ENCODE data around the gene MYOF. TPM values are rescaled to one million over a fixed set of nuclear protein-coding genes. Genes with fewer than 3 reads are reported as not detected.

Gene MYOF
- total RNA-seq, 5 donors from 2014 or later (not counting 1 experiment from before 2014, with no cell fraction given): 0.65 to 1.1 (median 0.86) TPM

- 95% methylated on average over 5 of the region's 7 CpGs for WGBS (ENCODE audit: insufficient coverage)
- Mint-ChIP-seq H3K27ac (no peak overlapping the region), H3K4me3 (no peak overlapping the region), H3K9me3 (no peaks in the 10 kb centered on the region), H3K36me3 (no peaks in the 10 kb centered on the region), H3K4me1 (no peaks in the 10 kb centered on the region), H3K27me3 (peaks cover 3 to 5% of the 10 kb centered on the region in 2 donors)
- Histone ChIP-seq H3K9me3 (no peaks in the 10 kb centered on the region), H3K4me3 (ENCODE audit: control insufficient read depth in 1 of 2, extremely low read depth in 1 of 2, low read length in 1 of 2) (no peak overlapping the region), H3K36me3 (ENCODE audit: control insufficient read depth in 2 of 2, extremely low read depth in 1 of 2, insufficient read depth in 1 of 2, low read length in 1 of 2) (no peaks in the 10 kb centered on the region), H3K27ac (ENCODE audit: low read length) (no peak overlapping the region), H3K27me3 (replicated peaks in 1 of 2; ENCODE audit: control insufficient read depth in 2 of 2, extremely low read depth in 1 of 2, insufficient read depth in 2 of 2, low read length in 1 of 2) (peaks cover 2 to 3% of the 10 kb centered on the region in 2 experiments), H3K4me1 (ENCODE audit: control insufficient read depth in 1 of 2, extremely low read depth in 1 of 2, insufficient read depth in 2 of 2, low read length in 2 of 2) (no peaks in the 10 kb centered on the region)
- ChIA-PET POLR2A (no interaction called here), CTCF (interaction anchor here (0.6 to 1.0 kb wide), 4 partner anchors 12 to 926 kb away, joined by 3 read pairs; no protein-coding TSS in a partner anchor)
- DNase-seq (no peak), ATAC-seq (replicated peaks in 1 of 4) (no peak)
These were observed 144.8 kb downstream of the MYOF start for GRCh38 chr10:93337309-93337721.

GRCh38 chr10:93336678-93337077 is 145.5 kb downstream of the MYOF start:
- Histone ChIP-seq H3K4me3 (ENCODE audit: control insufficient read depth in 1 of 2, extremely low read depth in 1 of 2, low read length in 1 of 2) (no peak overlapping the region), H3K9me3 (no peaks in the 10 kb centered on the region), H3K36me3 (ENCODE audit: control insufficient read depth in 2 of 2, extremely low read depth in 1 of 2, insufficient read depth in 1 of 2, low read length in 1 of 2) (no peaks in the 10 kb centered on the region), H3K27ac (ENCODE audit: low read length) (no peak overlapping the region), H3K27me3 (replicated peaks in 1 of 2; ENCODE audit: control insufficient read depth in 2 of 2, extremely low read depth in 1 of 2, insufficient read depth in 2 of 2, low read length in 1 of 2) (peaks cover 2 to 3% of the 10 kb centered on the region in 2 experiments), H3K4me1 (ENCODE audit: control insufficient read depth in 1 of 2, extremely low read depth in 1 of 2, insufficient read depth in 2 of 2, low read length in 2 of 2) (no peaks in the 10 kb centered on the region)
- no peak overlapping the region for H3K27ac Mint-ChIP-seq
- no peak overlapping the region for H3K4me3 Mint-ChIP-seq
- no peak for ATAC-seq (replicated peaks in 1 of 4)
- no peaks in the 10 kb centered on the region for H3K36me3 Mint-ChIP-seq
- CTCF ChIA-PET: interaction anchor here in 1 of 2 donors (1.0 kb wide), 1 partner anchor 21 kb away, joined by 3 read pairs; no protein-coding TSS in a partner anchor
- H3K4me1 Mint-ChIP-seq: no peaks in the 10 kb centered on the region
- peaks cover 3 to 5% of the 10 kb centered on the region in 2 donors for H3K27me3 Mint-ChIP-seq
- 100% methylated on average over 1 of the region's 1 CpG for WGBS (ENCODE audit: insufficient coverage)
- no peak for DNase-seq
- POLR2A ChIA-PET: interaction anchor here (0.6 to 0.7 kb wide), 2 partner anchors 15 to 266 kb away, joined by 5 to 8 read pairs; no protein-coding TSS in a partner anchor
- H3K9me3 Mint-ChIP-seq: no peaks in the 10 kb centered on the region

- no peak overlapping the region for H3K4me3 ChIP-seq (ENCODE audit: control insufficient read depth in 1 of 2, extremely low read depth in 1 of 2, low read length in 1 of 2)
- H3K27me3 ChIP-seq (replicated peaks in 1 of 2; ENCODE audit: control insufficient read depth in 2 of 2, extremely low read depth in 1 of 2, insufficient read depth in 2 of 2, low read length in 1 of 2): peaks cover 2 to 7% of the 10 kb centered on the region in 2 experiments
- H3K9me3 ChIP-seq: no peaks in the 10 kb centered on the region
- DNase-seq (no peak), ATAC-seq (replicated peaks in 1 of 4) (no peak)
- peaks cover 3 to 5% of the 10 kb centered on the region in 2 donors for H3K27me3 Mint-ChIP-seq
- H3K27ac ChIP-seq (ENCODE audit: low read length): no peak overlapping the region
- H3K9me3 Mint-ChIP-seq: no peaks in the 10 kb centered on the region
- WGBS (ENCODE audit: insufficient coverage): 97% methylated on average over 5 of the region's 6 CpGs
- H3K4me1 Mint-ChIP-seq: no peaks in the 10 kb centered on the region
- no peak overlapping the region for H3K4me3 Mint-ChIP-seq
- H3K36me3 Mint-ChIP-seq: no peaks in the 10 kb centered on the region
- no peaks in the 10 kb centered on the region for H3K36me3 ChIP-seq (ENCODE audit: control insufficient read depth in 2 of 2, extremely low read depth in 1 of 2, insufficient read depth in 1 of 2, low read length in 1 of 2)
- ChIA-PET POLR2A (no interaction called here), CTCF (no interaction called here)
- H3K27ac Mint-ChIP-seq: no peak overlapping the region
- no peaks in the 10 kb centered on the region for H3K4me1 ChIP-seq (ENCODE audit: control insufficient read depth in 1 of 2, extremely low read depth in 1 of 2, insufficient read depth in 2 of 2, low read length in 2 of 2)
These were observed 146.0 kb downstream of the MYOF start for GRCh38 chr10:93336110-93336509.

- Mint-ChIP-seq H3K9me3 (no peaks in the 10 kb centered on the region), H3K36me3 (no peaks in the 10 kb centered on the region), H3K4me1 (no peaks in the 10 kb centered on the region), H3K4me3 (no peak overlapping the region), H3K27ac (no peak overlapping the region), H3K27me3 (peaks cover 3 to 4% of the 10 kb centered on the region in 2 donors)
- Histone ChIP-seq H3K9me3 (no peaks in the 10 kb centered on the region), H3K4me1 (ENCODE audit: control insufficient read depth in 1 of 2, extremely low read depth in 1 of 2, insufficient read depth in 2 of 2, low read length in 2 of 2) (no peaks in the 10 kb centered on the region), H3K27ac (ENCODE audit: low read length) (no peak overlapping the region), H3K36me3 (ENCODE audit: control insufficient read depth in 2 of 2, extremely low read depth in 1 of 2, insufficient read depth in 1 of 2, low read length in 1 of 2) (no peaks in the 10 kb centered on the region), H3K27me3 (replicated peaks in 1 of 2; ENCODE audit: control insufficient read depth in 2 of 2, extremely low read depth in 1 of 2, insufficient read depth in 2 of 2, low read length in 1 of 2) (peaks cover 2 to 8% of the 10 kb centered on the region in 2 experiments), H3K4me3 (ENCODE audit: control insufficient read depth in 1 of 2, extremely low read depth in 1 of 2, low read length in 1 of 2) (no peak overlapping the region)
- DNase-seq: no peak
- WGBS (ENCODE audit: insufficient coverage): 82% methylated on average over 8 of the region's 9 CpGs
- ChIA-PET POLR2A (interaction anchor here in 1 of 2 donors (0.6 kb wide), 1 partner anchor 137 kb away, joined by 10 read pairs; no protein-coding TSS in a partner anchor), CTCF (no interaction called here)
- no peak for ATAC-seq (replicated peaks in 1 of 4)
These were observed 147.2 kb downstream of the MYOF start for GRCh38 chr10:93334901-93335327.

- Histone ChIP-seq H3K4me3 (ENCODE audit: control insufficient read depth in 1 of 2, extremely low read depth in 1 of 2, low read length in 1 of 2) (no peak overlapping the region), H3K4me1 (ENCODE audit: control insufficient read depth in 1 of 2, extremely low read depth in 1 of 2, insufficient read depth in 2 of 2, low read length in 2 of 2) (no peaks in the 10 kb centered on the region), H3K36me3 (ENCODE audit: control insufficient read depth in 2 of 2, extremely low read depth in 1 of 2, insufficient read depth in 1 of 2, low read length in 1 of 2) (no peaks in the 10 kb centered on the region), H3K9me3 (no peaks in the 10 kb centered on the region), H3K27me3 (replicated peaks in 1 of 2; ENCODE audit: control insufficient read depth in 2 of 2, extremely low read depth in 1 of 2, insufficient read depth in 2 of 2, low read length in 1 of 2) (peaks cover 2 to 11% of the 10 kb centered on the region in 2 experiments), H3K27ac (ENCODE audit: low read length) (no peak overlapping the region)
- Mint-ChIP-seq H3K4me3 (no peak overlapping the region), H3K36me3 (no peaks in the 10 kb centered on the region), H3K27ac (no peak overlapping the region), H3K27me3 (peaks cover 3 to 4% of the 10 kb centered on the region in 2 donors), H3K4me1 (no peaks in the 10 kb centered on the region), H3K9me3 (no peaks in the 10 kb centered on the region)
- ATAC-seq (replicated peaks in 1 of 4) (no peak), DNase-seq (no peak)
- POLR2A ChIA-PET: no interaction called here
- CTCF ChIA-PET: no interaction called here
- 100% methylated on average over 1 of the region's 3 CpGs for WGBS (ENCODE audit: insufficient coverage)
These were observed 148.0 kb downstream of the MYOF start for GRCh38 chr10:93334181-93334580.

GRCh38 chr10:93333278-93333978 is 148.7 kb downstream of the MYOF start:
- DNase-seq: no peak
- 93% methylated on average over 8 of the region's 15 CpGs for WGBS (ENCODE audit: insufficient coverage)
- no peak overlapping the region for H3K27ac Mint-ChIP-seq
- ChIA-PET POLR2A (no interaction called here), CTCF (no interaction called here)
- H3K27ac ChIP-seq (ENCODE audit: low read length): no peak overlapping the region
- peaks cover 3 to 4% of the 10 kb centered on the region in 2 donors for H3K27me3 Mint-ChIP-seq
- peaks cover 2 to 12% of the 10 kb centered on the region in 2 experiments for H3K27me3 ChIP-seq (replicated peaks in 1 of 2; ENCODE audit: control insufficient read depth in 2 of 2, extremely low read depth in 1 of 2, insufficient read depth in 2 of 2, low read length in 1 of 2)
- no peak overlapping the region for H3K4me3 ChIP-seq (ENCODE audit: control insufficient read depth in 1 of 2, extremely low read depth in 1 of 2, low read length in 1 of 2)
- no peaks in the 10 kb centered on the region for H3K36me3 Mint-ChIP-seq
- no peaks in the 10 kb centered on the region for H3K4me1 Mint-ChIP-seq
- no peak overlapping the region for H3K4me3 Mint-ChIP-seq
- no peaks in the 10 kb centered on the region for H3K36me3 ChIP-seq (ENCODE audit: control insufficient read depth in 2 of 2, extremely low read depth in 1 of 2, insufficient read depth in 1 of 2, low read length in 1 of 2)
- H3K9me3 ChIP-seq: no peaks in the 10 kb centered on the region
- H3K9me3 Mint-ChIP-seq: no peaks in the 10 kb centered on the region
- ATAC-seq (replicated peaks in 1 of 4): no peak
- H3K4me1 ChIP-seq (ENCODE audit: control insufficient read depth in 1 of 2, extremely low read depth in 1 of 2, insufficient read depth in 2 of 2, low read length in 2 of 2): no peaks in the 10 kb centered on the region
